PFSK-1 (cell line): Measurements from ENCODE around the gene SRL.

Experiments used
- FOXP2 ChIP-seq: optimal IDR thresholded peaks from 2 replicates; pipeline ENCODE3; 2011; ENCODE audit warnings: borderline replicate concordance, control low read depth, inconsistent platforms; ENCODE audit not compliant: insufficient read depth; ENCODE audit errors: extremely low read length, extremely low read depth
- POLR2AphosphoS5 ChIP-seq: IDR thresholded peaks from 2 replicates; pipeline ENCODE4 v1.6.1; 2012; ENCODE audit warnings: low read depth, mild to moderate bottlenecking, control low read depth, low read length, moderate library complexity
- SIN3A ChIP-seq: IDR thresholded peaks from 2 replicates; pipeline ENCODE4 v1.6.1; 2012; ENCODE audit warnings: mild to moderate bottlenecking, low read length, moderate library complexity, borderline replicate concordance; ENCODE audit not compliant: insufficient read depth
- TAF1 ChIP-seq: IDR thresholded peaks from 2 replicates; pipeline ENCODE4 v1.6.1; 2012; ENCODE audit warnings: low read length, control low read depth, borderline replicate concordance; ENCODE audit not compliant: insufficient read depth
- TF ChIP-seq, protein P1 (sequence below), 2 experiments: IDR thresholded peaks; 2 replicates each; pipeline versions ENCODE4 v1.6.1 to v1.8.0; 2011 to 2012; ENCODE audit warnings: low read depth in 2 of 2, low read length in 2 of 2, control low read depth in 1 of 2, inconsistent platforms in 1 of 2, mild to moderate bottlenecking in 1 of 2, moderate library complexity in 1 of 2; ENCODE audit not compliant: insufficient read depth in 1 of 2

The SRL gene

DNA sequence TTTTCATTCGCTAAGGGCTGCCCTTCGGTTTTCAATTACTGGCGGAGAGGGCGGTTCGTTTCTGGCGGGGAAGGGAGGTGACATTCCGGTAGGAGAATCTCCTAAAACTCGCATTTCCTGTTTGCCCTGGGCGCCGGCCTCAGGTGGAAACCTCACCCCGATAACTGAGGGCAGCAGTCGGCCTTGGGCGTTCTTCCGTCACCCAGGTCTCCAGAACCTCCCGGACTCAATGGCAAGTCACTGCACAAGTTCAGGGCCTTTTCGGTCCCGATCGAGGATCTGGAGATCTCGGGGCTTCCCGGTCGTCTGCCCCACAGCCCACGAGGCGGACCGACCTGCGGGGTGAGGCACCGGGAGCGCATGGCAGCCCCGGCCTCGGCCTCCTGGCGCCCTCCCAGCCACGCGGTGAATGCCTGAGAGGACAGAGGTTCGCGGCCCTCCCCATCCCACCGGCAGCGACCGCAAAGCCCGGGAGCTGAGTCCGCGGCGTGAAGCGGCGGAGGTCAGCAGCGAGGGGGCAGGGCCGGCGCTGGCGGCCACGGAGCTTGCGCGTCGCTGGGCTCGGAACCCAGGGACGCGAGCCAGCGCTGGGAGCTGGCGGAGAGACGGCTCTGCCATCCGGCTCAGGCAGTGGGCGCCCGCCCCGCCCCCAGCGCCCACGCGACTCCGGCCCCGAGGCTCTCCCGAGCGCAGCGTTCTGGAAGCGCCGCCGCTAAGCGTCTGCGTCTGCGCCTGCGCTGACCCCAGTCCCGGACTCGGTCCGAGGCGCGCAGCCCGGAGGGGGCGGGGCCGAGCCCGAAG, 58.4 kb downstream of the SRL start:
- TF ChIP-seq TAF1 (0 out of 2 replicates have a peak, but pooled peaks have one; percentile 19), POLR2AphosphoS5 (no peak), FOXP2 (peak; percentile 63), SIN3A (no peak)
- TF ChIP-seq, protein P1, sequence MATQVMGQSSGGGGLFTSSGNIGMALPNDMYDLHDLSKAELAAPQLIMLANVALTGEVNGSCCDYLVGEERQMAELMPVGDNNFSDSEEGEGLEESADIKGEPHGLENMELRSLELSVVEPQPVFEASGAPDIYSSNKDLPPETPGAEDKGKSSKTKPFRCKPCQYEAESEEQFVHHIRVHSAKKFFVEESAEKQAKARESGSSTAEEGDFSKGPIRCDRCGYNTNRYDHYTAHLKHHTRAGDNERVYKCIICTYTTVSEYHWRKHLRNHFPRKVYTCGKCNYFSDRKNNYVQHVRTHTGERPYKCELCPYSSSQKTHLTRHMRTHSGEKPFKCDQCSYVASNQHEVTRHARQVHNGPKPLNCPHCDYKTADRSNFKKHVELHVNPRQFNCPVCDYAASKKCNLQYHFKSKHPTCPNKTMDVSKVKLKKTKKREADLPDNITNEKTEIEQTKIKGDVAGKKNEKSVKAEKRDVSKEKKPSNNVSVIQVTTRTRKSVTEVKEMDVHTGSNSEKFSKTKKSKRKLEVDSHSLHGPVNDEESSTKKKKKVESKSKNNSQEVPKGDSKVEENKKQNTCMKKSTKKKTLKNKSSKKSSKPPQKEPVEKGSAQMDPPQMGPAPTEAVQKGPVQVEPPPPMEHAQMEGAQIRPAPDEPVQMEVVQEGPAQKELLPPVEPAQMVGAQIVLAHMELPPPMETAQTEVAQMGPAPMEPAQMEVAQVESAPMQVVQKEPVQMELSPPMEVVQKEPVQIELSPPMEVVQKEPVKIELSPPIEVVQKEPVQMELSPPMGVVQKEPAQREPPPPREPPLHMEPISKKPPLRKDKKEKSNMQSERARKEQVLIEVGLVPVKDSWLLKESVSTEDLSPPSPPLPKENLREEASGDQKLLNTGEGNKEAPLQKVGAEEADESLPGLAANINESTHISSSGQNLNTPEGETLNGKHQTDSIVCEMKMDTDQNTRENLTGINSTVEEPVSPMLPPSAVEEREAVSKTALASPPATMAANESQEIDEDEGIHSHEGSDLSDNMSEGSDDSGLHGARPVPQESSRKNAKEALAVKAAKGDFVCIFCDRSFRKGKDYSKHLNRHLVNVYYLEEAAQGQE (IDR thresholded peaks at IDR 0.05; ENCODE audit: insufficient read depth in 1 of 2, low read depth in 2 of 2, low read length in 2 of 2): no peak

DNA sequence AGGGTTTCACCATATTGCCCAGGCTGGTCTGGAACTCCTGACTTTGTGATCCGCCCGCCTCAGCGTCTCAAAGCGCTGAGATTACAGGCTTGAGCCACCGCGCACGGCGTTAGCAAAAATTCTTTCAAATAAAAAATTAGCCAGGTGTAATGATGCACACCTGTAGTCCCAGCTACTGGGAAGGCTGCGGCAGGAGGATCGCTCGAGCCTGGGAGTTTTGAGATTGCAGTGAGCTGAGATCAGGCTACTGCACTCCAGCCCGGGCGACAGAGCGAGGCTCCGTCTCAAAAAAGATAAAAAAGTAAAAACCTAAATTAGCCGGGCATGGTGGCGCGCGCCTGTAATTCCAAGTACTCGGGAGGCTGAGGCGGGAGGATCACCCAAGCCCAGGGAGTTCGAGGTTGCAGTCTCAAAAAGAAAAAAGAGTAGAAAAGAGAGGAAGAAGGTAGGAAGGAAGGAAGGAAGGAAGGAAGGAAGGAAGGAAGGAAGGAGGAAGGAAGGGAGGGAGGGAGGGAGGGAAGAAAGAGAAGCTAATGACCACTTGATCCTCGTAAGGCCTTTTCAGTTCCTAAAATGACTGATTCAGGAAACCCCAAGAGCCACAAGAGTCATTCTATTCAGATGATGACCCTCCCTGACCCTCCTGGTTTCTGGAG, 59.2 kb downstream of the SRL start:
- TF ChIP-seq POLR2AphosphoS5: no peak

DNA sequence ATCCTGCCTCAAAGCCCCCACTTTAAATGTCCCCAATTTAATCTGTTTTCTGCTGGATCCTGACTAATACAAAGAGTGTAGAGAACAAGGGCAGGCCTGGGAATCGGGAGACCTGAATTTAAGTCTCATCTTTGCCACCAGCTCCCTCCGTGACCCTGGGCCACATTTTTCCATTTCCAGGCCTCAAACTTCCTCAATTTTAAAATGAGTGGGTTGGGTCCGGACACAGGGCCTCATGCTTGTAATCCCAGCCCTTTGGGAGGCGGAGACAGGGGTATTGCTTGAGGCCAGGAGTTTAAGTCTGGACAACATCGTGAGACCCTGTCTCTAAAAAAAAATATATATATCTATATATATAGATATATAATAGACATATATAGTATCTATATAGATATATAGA, 61.4 kb downstream of the SRL start:
- no peak for TF ChIP-seq SIN3A
- TF ChIP-seq TAF1: no peak
- TF ChIP-seq FOXP2: no peak
- TF ChIP-seq, protein P1 (IDR thresholded peaks at IDR 0.05; ENCODE audit: insufficient read depth in 1 of 2, low read depth in 2 of 2, low read length in 2 of 2): no peak
- TF ChIP-seq POLR2AphosphoS5: no peak

DNA sequence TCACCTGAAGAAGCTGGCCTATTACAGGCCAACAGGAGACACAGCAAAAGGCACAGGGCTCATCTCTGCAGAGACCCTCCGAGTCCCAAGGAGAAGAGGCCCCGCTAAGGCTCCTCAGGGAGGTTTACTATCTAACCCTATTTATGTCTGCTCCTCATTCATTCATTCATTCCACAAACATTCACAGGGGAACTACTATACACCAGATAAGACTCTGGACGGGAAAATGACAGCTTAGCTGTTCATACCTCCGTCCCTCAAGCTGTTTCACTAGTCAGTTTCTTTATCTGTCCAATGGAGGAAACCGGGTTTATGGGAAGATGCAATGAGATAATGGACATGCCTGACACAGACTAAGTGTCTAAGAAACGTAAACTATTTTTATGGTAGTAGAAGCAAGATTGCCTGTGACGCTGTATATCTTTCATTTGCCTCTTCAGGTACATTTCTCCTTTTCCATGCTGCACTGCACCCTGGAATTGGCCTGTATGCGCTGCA, 62.1 kb downstream of the SRL start:
- no peak for TF ChIP-seq POLR2AphosphoS5
- TF ChIP-seq, protein P1 (IDR thresholded peaks at IDR 0.05; ENCODE audit: insufficient read depth in 1 of 2, low read depth in 2 of 2, low read length in 2 of 2): no peak
- TF ChIP-seq SIN3A: no peak
- TF ChIP-seq FOXP2: no peak
- no peak for TF ChIP-seq TAF1

DNA sequence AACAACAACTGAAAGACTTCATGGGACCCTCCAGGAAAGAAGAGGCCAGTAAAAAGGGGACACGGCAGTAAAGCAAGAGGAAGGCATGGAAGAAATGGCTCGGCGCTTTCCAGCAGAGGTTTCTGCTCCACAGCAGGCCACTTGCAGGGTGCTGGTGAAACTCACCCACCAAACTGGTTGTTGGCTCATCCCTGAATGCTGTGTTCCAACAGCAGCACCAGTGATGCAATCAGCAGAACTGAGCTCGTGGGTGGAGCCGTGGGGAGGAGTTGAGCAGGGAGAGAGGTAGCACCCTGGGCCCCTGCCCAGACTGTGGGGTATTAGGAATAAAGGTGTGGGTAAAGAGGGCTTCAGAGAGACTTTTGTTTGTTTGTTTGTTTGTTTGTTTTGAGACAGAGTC, 62.9 kb downstream of the SRL start:
- TF ChIP-seq, protein P1 (IDR thresholded peaks at IDR 0.05; ENCODE audit: insufficient read depth in 1 of 2, low read depth in 2 of 2, low read length in 2 of 2): no peak
- no peak for TF ChIP-seq FOXP2
- TF ChIP-seq TAF1: no peak
- TF ChIP-seq POLR2AphosphoS5: no peak
